Iris pigment epithelial cell (primary cell): Measurements from ENCODE around the gene HERPUD1.
"Not testable (repeated sequence)": the region's sequence is repeated elsewhere in the genome, so short reads cannot be mapped to it uniquely, and the experiment has no call there.

ENCODE experiments used
- DNase-seq: peaks from one replicate; pipeline ENCODE4 v3.0.0-alpha.2; 2011; ENCODE audit warnings: low read depth

Gene HERPUD1

DNA sequence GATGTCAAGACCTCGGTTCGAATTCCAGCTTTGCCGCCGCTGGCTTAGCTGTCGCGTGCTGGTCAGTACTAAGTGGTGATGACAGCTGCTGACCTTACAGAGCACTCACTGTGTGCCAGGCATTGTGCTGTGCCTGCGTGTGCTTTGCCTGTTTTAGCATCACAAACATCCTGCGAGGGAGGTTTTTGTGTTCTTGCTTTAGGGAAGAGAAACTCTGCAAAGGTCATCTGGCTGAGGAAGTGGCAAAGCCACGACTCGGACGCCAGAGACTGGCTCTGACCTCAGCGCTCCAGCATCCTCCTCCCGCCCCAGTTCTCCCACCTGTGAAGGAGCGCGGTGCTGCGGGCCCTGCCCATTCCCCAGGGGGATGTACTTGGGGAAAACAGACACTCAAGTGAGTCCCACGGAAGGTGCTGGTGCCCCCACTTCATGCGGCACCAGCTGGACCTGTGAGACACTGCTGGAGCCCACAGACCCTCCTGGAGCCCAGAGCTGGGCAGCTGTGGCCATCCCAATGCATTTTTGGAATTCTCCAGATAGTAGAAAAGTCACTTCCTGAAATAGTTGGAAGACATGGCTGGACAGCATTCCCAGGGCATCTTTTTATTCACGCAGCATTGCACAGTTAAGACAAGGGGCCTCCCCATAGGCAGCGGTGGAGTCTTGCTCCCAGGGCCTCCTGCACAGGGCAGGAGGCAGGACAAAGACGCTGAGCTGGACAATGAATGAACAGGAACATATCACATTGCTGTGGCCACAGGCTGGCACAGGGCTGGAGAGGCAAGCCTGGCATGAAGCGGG, 20.0 kb upstream of the HERPUD1 start:
- peak; percentile 34 for DNase-seq

- DNase-seq = peak; percentile 64
Observed at GRCh38 chr16:56912746-56913708, 18.9 kb upstream of the HERPUD1 start.

DNA sequence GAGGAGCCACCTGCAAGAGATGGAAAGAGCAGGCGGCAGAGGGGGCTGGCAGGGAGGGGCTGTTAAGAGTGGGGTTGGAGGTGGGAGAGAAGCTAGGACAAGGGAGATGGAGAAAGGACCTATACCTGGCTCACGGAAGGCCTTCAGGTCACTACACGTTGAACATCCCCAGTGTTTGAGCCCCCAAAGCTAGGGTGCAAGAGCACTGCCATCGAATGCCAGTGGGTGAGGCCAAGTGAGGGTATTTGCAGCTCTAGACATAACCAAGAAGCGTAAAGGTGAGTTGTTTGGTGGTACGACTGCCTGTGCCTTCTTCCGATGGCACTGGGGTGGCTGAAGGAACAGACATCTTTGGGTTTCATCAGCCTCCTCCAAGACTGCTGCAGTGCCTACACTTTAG, 17.0 kb upstream of the HERPUD1 start:
- no peak for DNase-seq

DNA sequence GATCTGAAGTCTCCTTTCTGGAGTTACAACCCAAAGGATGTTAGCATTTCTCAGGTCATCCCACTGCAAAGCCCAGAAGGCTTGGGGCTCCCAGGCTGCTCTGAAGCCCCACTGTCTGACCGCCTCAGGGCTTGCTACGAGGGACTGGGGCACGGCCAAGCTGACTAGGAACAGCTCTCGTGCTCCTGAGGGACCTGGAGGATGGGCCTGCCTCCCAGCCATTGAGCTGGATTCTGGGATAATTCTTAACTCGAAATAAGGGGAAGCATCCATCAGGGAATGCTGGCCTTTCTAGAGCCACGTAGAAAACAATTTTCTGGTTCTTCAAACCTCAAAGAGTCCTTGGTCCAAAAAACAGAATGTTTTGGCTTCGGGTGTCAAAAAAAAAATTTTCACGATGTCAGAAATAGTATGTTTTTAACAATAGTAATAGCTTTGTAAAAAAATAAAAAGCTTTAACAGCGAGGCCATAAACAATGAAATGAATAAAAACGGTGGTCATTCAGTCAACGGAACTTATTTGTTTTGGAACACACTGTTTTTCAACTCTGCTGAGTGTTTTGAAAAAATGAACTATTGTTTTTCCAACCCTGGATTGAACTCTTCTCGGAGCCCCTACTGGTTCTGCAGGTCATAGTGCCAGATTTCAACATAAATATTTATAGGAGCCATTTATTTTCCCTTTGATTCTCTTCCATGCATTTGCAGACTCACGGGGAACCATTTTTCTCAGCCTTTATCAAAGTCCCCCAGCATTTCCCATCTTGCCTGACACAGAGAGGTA, 16.4 kb upstream of the HERPUD1 start:
- peak; percentile 49 for DNase-seq

- no peak for DNase-seq
Observed at GRCh38 chr16:56916571-56917403, 15.2 kb upstream of the HERPUD1 start.

- DNase-seq = peak; percentile 25
Observed at GRCh38 chr16:56918467-56919012, 13.4 kb upstream of the HERPUD1 start.

- DNase-seq = no peak
Observed at GRCh38 chr16:56919099-56919800, 12.7 kb upstream of the HERPUD1 start.

DNA sequence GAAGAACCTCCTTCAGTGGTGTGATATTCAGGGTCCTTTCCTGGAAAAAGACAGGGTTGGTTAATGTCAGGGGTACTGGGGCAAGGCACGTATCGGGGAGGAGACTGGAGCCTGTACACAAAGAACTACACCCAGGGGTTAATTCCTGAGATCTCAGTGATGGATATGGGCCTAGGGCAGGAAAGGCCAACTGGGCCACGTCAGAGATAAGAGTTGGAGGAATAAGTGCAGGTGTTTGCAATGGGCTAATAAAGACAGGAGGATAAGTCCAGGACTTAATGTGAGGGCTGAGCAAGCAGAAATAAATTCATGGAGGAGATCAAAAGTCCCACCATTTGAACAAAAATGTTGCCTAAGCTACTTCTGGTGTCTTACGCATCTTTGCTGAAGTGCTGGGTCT, 10.4 kb upstream of the HERPUD1 start:
- no peak for DNase-seq

GRCh38 chr16:56923481-56924091, 8.4 kb upstream of the HERPUD1 start:
- peak; percentile 73 for DNase-seq

DNA sequence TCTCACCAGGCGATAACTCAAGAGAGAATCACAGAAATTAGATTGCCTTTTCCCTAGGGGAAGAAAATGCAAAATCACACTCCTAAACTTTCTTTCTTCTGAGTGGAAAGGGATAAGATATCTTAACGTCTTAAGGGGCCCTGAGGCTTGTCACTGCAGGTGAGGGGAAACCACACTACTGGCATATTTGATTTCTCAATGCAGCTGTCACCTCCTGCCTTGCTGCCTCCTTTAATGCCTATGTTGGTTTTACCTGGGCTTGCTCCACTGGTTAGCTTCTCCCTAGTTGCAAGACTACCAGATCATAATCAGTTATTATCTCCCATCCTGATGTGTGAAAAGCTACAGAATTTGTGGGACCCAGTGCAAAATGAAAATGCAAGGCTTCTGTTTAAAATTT, 4.5 kb upstream of the HERPUD1 start:
- no peak for DNase-seq

GRCh38 chr16:56929639-56930038, 2.3 kb upstream of the HERPUD1 start:
- no peak for DNase-seq

DNA sequence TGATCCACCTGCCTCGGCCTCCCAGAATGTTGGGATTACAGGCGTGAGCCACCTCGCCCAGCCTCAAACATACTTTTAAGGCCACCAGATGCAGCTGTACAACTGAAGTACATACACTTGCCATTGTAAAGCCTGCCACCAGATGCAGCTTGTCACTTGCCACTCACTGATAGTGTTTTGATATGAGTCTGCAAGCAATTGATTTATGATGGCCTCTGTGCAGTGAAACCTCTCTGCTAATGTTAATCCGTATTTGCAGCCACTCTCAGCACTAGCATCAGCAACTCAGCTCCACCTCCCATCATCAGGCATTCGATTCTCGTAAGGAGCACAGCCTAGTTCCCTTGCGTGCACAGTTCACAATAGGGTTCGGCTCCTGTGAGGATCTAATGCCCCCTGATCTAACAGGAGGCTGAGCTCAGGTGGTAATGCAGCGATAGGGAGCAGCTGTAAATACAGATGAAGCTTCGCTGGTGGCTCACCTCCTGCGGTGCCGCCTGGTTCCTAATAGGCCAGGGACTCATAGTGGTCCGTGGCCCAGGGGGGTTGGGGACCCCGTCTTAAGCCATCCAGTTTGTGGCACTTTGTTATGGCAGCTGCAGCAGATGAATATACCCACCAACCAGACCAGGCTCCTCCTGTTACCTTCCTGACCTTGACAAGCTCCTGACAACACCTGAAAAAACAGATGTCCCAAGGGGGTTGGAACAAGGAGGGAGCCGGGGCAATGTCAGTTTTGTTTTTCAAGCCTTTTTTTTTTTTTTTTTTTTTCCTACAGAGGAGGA, 1.3 kb upstream of the HERPUD1 start:
- no peak for DNase-seq

DNA sequence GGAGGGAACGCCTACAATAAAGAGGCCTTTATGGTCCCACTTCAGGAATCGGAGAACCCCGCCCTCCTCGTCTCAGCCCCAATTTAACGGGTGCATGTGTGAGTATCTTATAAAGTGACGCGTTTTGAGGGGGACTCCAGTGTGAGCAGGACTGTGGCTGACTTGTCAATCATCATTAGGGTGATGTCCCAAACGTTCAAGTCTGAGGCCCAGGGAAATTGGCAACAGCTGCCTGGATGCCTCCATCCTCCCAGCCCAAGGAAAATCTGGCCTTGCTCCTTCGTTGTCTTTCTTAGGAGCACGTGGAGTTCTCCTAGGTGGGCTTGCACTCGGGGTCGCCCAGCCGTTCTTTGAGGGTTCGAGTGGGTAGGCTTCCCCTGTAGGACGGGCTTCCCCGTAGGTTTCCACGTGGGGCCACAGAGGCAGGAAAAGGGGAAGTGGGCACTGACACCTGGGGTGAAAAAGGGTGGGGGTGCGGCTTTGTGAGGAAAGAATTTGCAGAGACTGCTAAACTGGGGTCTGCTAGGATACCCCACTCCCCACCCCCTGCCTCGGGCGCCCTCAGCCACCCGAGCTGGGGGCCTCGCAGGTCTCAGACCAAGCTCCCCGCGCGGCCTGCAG, 561 bp upstream of the HERPUD1 start:
- no peak for DNase-seq

DNA sequence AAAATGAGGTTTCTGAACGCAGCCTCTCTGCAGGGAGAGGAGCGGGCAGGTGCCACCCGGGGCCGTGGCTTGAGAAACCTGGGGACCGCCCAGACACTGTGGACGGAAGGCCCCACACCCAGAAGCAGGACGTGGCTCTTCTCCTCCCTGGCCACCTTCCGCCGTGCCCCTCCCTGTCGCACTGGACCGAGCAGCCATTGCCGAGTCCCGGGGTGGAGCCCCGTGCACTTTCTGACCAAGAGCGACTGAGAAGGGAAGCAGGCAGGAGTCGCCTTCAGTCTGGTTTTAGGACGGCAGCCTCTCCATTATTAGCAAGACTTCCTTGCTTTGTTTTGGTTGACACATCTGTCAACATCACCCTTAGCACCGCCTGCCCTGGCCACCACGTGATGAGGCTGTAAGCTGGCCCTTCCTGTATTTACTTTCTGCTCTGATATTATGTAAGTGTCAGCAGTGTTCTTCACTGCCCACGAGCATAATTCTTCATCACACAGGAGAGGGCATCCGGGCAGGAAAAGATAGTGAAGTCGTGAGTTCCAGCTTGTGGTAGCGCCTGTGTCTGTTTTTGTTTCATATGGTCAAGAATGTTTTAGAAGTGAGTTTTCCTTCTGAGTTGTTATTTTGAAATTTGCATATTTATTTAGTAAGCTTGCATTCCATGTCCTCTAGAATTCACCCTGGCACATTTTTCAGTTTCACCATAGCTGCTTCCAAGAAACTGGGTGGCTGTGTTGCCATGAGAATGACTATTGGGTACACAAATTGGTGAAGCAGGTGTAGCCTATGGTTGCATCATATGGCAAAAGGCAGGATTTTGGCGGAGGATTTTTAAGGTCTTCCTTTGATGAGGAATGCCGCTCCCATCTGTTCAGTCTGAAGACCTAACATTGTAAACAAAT, 1.0 kb downstream of the HERPUD1 start:
- peak; percentile 84 for DNase-seq

GRCh38 chr16:56933828-56934598, 2.1 kb downstream of the HERPUD1 start:
- DNase-seq = no peak

- DNase-seq = not testable (repeated sequence)
Observed at GRCh38 chr16:56934599-56935145, 2.7 kb downstream of the HERPUD1 start.
